ENCODE measurements around the gene LAMP2. TPM values are rescaled to one million over a fixed set of nuclear protein-coding genes. Genes with fewer than 3 reads are reported as not detected.
"Not testable (repeated sequence)": the region's sequence is repeated elsewhere in the genome, so short reads cannot be mapped to it uniquely, and the experiment has no call there.

The LAMP2 gene
- total and polyA plus RNA-seq, 5 donors from 2014 or later = 27.1 to 128 (median 106) TPM

DNA sequence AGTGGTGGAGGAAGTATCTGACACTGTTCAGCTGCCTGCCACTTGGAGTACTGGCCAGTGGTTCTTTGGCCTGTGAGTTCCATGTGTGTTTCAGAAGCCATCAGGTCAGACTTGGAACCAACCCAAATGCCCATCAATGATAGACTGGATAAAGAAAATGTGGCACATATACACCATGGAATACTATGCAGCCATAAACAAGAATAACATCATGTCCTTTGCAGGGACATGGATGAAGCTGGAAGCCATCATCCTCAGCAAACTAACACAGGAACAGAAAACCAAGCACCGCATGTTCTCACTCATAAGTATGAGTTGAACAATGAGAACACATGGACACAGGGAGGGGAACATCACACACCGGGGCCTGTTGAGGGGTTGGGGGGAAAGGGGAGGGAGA lies 21.0 kb upstream of the LAMP2 start:
- H3K27ac Mint-ChIP-seq = not testable (repeated sequence)

DNA sequence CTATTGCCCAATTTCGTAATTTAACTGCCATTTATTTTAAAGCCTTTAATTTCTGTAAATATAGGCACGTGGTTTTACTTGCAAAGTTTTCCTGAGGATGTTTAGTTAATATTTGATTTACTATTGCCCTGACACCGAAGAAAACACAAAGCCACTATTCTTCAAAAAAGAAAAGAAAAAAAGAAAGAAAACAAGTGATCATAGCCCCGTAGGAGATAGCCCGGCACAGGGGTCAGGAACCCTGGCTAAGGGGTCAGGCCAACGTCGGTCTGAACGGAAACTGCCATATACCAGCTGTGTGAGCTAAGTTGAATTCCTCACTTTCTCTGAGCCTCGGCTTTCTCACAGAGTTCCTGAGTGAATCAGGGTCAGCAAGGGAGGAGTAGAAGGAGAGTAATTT lies 17.7 kb upstream of the LAMP2 start:
- Histone ChIP-seq H3K27ac (ENCODE audit: insufficient read depth, low read length, poor library complexity, severe bottlenecking) (no peak overlapping the region), H3K9me3 (ENCODE audit: control insufficient read depth in 2 of 2, low read length in 2 of 2) (no peaks in the 10 kb centered on the region), H3K4me1 (ENCODE audit: control insufficient read depth, insufficient read depth, low read length, poor library complexity, severe bottlenecking) (peaks cover 14% of the 10 kb centered on the region), H3K4me3 (ENCODE audit: low read depth, low read length) (peak overlapping the region; percentile 85), H3K36me3 (ENCODE audit: control insufficient read depth, insufficient read depth, low read length) (no peaks in the 10 kb centered on the region), H3K27me3 (ENCODE audit: control insufficient read depth, insufficient read depth, low read length) (no peaks in the 10 kb centered on the region)
- no peaks in the 10 kb centered on the region for H3K36me3 Mint-ChIP-seq
- peak overlapping the region in 1 of 3 donors; percentile 44 for H3K27ac Mint-ChIP-seq
- ATAC-seq (ENCODE audit: low read depth in 2 of 2) = no peak
- peaks cover 0 to 3% (median 0%) of the 10 kb centered on the region in 7 donors for H3K9me3 Mint-ChIP-seq
- DNase-seq = no peak
- peaks cover 9 to 26% (median 16%) of the 10 kb centered on the region in 4 donors for H3K4me1 Mint-ChIP-seq
- H3K27me3 Mint-ChIP-seq = no peaks in the 10 kb centered on the region
- peak overlapping the region in 3 of 4 donors; percentile 7 to 41 (median 15) for H3K4me3 Mint-ChIP-seq

More for the DNA sequence above, 21.0 kb upstream of the LAMP2 start:
- H3K27me3 ChIP-seq (ENCODE audit: control insufficient read depth, insufficient read depth, low read length); H3K36me3 ChIP-seq (ENCODE audit: control insufficient read depth, insufficient read depth, low read length); ATAC-seq (ENCODE audit: low read depth in 2 of 2); H3K9me3 Mint-ChIP-seq; H3K4me3 Mint-ChIP-seq; H3K36me3 Mint-ChIP-seq; H3K4me3 ChIP-seq (ENCODE audit: low read depth, low read length); DNase-seq; H3K27me3 Mint-ChIP-seq; H3K9me3 ChIP-seq (ENCODE audit: control insufficient read depth in 2 of 2, low read length in 2 of 2); H3K27ac ChIP-seq (ENCODE audit: insufficient read depth, low read length, poor library complexity, severe bottlenecking): not testable (repeated sequence)
- peaks cover 14% of the 10 kb centered on the region for H3K4me1 ChIP-seq (ENCODE audit: control insufficient read depth, insufficient read depth, low read length, poor library complexity, severe bottlenecking)
- peaks cover 6 to 24% (median 15%) of the 10 kb centered on the region in 4 donors for H3K4me1 Mint-ChIP-seq

DNA sequence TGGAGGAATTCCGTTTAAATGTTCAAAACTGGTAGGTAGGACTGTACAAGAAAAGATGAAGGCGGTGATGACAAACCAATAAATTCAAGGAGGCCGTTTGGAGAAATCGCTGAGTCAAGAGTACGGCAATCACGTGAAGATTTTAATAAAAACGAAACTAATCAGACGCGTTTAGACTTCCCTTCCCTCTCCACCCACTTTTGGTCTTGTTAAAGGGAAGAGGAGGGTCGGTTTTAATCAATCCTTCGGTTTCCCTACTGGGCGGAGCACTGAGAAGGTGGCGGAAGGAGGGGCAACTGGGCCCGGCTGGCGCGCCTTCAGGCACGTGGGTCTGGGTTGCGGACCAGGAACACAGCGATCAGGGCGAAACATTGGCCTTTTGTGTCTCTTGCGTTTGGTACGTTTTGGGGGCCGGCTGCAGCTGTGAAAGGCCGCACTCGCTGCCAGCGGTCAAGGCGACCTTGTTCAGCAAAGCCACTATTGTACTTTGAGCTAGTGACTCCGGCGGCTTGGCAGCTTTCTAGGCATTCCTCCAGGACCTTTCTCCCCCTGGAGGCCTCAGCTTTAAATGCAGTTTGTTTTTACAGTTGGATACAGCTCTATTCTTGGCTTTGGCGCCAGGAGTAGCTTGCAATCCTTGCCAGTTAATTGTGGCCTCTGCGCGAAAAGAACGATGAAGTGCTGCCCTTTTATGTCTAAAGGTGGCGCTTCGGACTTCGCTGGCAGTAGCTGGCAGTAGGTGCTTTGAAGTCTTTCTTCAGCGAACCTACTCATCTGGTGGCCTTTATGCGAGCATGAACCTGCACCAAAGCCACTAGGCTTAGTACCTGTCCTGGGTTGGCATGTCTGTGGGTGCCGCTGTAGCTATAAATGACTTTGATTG lies 16.8 kb upstream of the LAMP2 start:
- H3K4me3 ChIP-seq (ENCODE audit: low read depth, low read length) = peak overlapping the region; percentile 85
- H3K9me3 ChIP-seq (ENCODE audit: control insufficient read depth in 2 of 2, low read length in 2 of 2) = no peaks in the 10 kb centered on the region
- Mint-ChIP-seq H3K4me1 (peaks cover 9 to 26% (median 16%) of the 10 kb centered on the region in 4 donors), H3K4me3 (peak overlapping the region; percentile 94 to 97 (median 94)), H3K27ac (peak overlapping the region; percentile 95 to 99 (median 96)), H3K27me3 (no peaks in the 10 kb centered on the region), H3K36me3 (no peaks in the 10 kb centered on the region), H3K9me3 (peaks cover 0 to 3% (median 0%) of the 10 kb centered on the region in 7 donors)
- no peaks in the 10 kb centered on the region for H3K27me3 ChIP-seq (ENCODE audit: control insufficient read depth, insufficient read depth, low read length)
- no peaks in the 10 kb centered on the region for H3K36me3 ChIP-seq (ENCODE audit: control insufficient read depth, insufficient read depth, low read length)
- peaks cover 14% of the 10 kb centered on the region for H3K4me1 ChIP-seq (ENCODE audit: control insufficient read depth, insufficient read depth, low read length, poor library complexity, severe bottlenecking)
- peak; percentile 48 to 85 (median 56) for DNase-seq
- peak overlapping the region; percentile 84 for H3K27ac ChIP-seq (ENCODE audit: insufficient read depth, low read length, poor library complexity, severe bottlenecking)
- ATAC-seq (ENCODE audit: low read depth in 2 of 2) = peak; percentile 69 to 75

DNA sequence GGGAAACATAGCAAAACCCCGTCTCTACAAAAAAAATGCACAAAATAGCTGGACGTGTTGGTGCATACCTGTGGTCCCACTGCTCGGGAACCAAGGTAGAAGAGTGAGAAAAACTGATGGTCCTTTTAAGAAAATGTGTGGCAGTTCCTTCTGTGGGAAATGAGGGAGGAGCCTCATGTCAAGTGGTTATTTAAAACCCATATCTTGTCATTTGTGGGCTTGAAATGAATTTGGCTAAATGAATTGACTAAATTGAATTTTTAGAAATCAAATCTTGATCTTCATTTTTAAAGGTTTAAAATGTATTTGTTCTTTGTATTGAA lies 16.2 kb upstream of the LAMP2 start:
- Mint-ChIP-seq H3K36me3 (no peaks in the 10 kb centered on the region), H3K4me3 (peak overlapping the region; percentile 94 to 97 (median 94)), H3K4me1 (peaks cover 9 to 26% (median 16%) of the 10 kb centered on the region in 4 donors), H3K27ac (peak overlapping the region; percentile 95 to 99 (median 96)), H3K9me3 (peaks cover 0 to 3% (median 0%) of the 10 kb centered on the region in 7 donors), H3K27me3 (no peaks in the 10 kb centered on the region)
- ATAC-seq (ENCODE audit: low read depth in 2 of 2) (no peak), DNase-seq (no peak)
- Histone ChIP-seq H3K4me3 (ENCODE audit: low read depth, low read length) (peak overlapping the region; percentile 85), H3K27ac (ENCODE audit: insufficient read depth, low read length, poor library complexity, severe bottlenecking) (peak overlapping the region; percentile 84), H3K36me3 (ENCODE audit: control insufficient read depth, insufficient read depth, low read length) (no peaks in the 10 kb centered on the region), H3K27me3 (ENCODE audit: control insufficient read depth, insufficient read depth, low read length) (no peaks in the 10 kb centered on the region), H3K9me3 (ENCODE audit: control insufficient read depth in 2 of 2, low read length in 2 of 2) (no peaks in the 10 kb centered on the region), H3K4me1 (ENCODE audit: control insufficient read depth, insufficient read depth, low read length, poor library complexity, severe bottlenecking) (peaks cover 14% of the 10 kb centered on the region)

DNA sequence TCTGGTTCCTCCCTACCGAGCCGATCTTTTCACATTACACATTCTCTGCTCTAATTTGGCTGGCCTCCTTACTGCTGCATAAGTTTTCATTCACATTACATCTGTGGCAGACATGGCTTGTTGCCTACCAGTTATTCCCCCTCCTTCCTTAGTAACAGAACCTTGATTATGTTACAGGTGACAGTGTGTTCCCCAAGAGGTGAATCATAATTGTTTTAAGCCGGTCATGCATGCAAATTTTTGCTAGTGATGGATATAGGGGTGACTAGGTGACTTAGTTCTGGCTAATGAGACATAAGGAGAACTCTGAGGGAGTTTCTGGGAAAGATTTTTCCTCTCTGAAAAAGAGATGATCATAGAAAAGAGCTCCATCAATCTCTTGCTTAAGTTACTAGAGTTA lies 8.4 kb upstream of the LAMP2 start:
- H3K4me3 Mint-ChIP-seq = no peak overlapping the region
- no peaks in the 10 kb centered on the region for H3K4me1 Mint-ChIP-seq
- Histone ChIP-seq H3K4me1 (ENCODE audit: control insufficient read depth, insufficient read depth, low read length, poor library complexity, severe bottlenecking) (no peaks in the 10 kb centered on the region), H3K36me3 (ENCODE audit: control insufficient read depth, insufficient read depth, low read length) (no peaks in the 10 kb centered on the region), H3K9me3 (ENCODE audit: control insufficient read depth in 2 of 2, low read length in 2 of 2) (no peaks in the 10 kb centered on the region), H3K4me3 (ENCODE audit: low read depth, low read length) (no peak overlapping the region), H3K27me3 (ENCODE audit: control insufficient read depth, insufficient read depth, low read length) (no peaks in the 10 kb centered on the region), H3K27ac (ENCODE audit: insufficient read depth, low read length, poor library complexity, severe bottlenecking) (no peak overlapping the region)
- no peak for ATAC-seq (ENCODE audit: low read depth in 2 of 2)
- no peak overlapping the region for H3K27ac Mint-ChIP-seq
- no peaks in the 10 kb centered on the region for H3K27me3 Mint-ChIP-seq
- no peaks in the 10 kb centered on the region for H3K36me3 Mint-ChIP-seq
- no peaks in the 10 kb centered on the region for H3K9me3 Mint-ChIP-seq
- no peak for DNase-seq

DNA sequence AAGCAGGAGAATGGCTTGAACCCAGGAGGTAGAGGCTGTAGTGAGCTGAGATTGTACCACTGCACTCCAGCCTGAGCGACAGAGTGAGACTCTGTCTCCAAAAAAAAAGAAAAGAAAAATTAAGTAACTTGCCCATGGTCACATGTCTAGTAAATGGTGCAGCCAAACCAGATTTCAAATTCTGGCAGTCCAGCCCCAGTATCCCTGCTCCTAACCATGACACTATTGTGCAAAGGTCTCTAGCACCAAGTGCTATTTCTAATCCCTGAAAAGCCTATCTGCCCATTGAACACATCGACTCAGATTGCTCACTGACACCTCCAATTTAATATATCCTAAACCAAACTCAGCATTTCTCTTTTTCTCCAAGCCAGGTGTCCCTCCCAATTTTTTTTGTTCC lies 7.6 kb upstream of the LAMP2 start:
- no peak overlapping the region for H3K4me3 Mint-ChIP-seq
- ATAC-seq (ENCODE audit: low read depth in 2 of 2) = no peak
- H3K27ac ChIP-seq (ENCODE audit: insufficient read depth, low read length, poor library complexity, severe bottlenecking) = no peak overlapping the region
- peak overlapping the region in 1 of 3 donors; percentile 57 for H3K27ac Mint-ChIP-seq
- H3K27me3 Mint-ChIP-seq = no peaks in the 10 kb centered on the region
- H3K36me3 Mint-ChIP-seq = no peaks in the 10 kb centered on the region
- H3K36me3 ChIP-seq (ENCODE audit: control insufficient read depth, insufficient read depth, low read length) = no peaks in the 10 kb centered on the region
- no peaks in the 10 kb centered on the region for H3K9me3 ChIP-seq (ENCODE audit: control insufficient read depth in 2 of 2, low read length in 2 of 2)
- H3K27me3 ChIP-seq (ENCODE audit: control insufficient read depth, insufficient read depth, low read length) = no peaks in the 10 kb centered on the region
- no peaks in the 10 kb centered on the region for H3K4me1 ChIP-seq (ENCODE audit: control insufficient read depth, insufficient read depth, low read length, poor library complexity, severe bottlenecking)
- H3K4me3 ChIP-seq (ENCODE audit: low read depth, low read length) = no peak overlapping the region
- no peaks in the 10 kb centered on the region for H3K4me1 Mint-ChIP-seq
- DNase-seq = no peak
- no peaks in the 10 kb centered on the region for H3K9me3 Mint-ChIP-seq

DNA sequence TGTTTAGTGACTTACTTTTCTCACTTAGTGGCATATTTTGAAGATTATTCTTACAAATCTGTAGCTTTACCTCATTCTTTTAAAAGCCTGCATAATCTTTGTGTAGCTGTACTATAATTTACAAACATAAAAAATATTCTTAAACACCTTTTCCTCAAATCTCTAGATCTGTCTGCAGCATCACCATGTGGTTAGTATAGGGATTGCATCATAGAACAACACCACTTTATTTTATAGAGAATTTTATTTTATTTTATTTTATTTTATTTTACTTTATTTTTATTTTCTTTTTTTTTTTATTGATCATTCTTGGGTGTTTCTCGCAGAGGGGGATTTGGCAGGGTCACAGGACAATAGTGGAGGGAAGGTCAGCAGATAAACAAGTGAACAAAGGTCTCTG lies 6.4 kb upstream of the LAMP2 start:
- ATAC-seq (ENCODE audit: low read depth in 2 of 2); H3K4me1 ChIP-seq (ENCODE audit: control insufficient read depth, insufficient read depth, low read length, poor library complexity, severe bottlenecking); H3K9me3 Mint-ChIP-seq; H3K4me3 Mint-ChIP-seq; H3K27ac Mint-ChIP-seq; H3K36me3 ChIP-seq (ENCODE audit: control insufficient read depth, insufficient read depth, low read length); H3K36me3 Mint-ChIP-seq; H3K4me1 Mint-ChIP-seq; H3K9me3 ChIP-seq (ENCODE audit: control insufficient read depth in 2 of 2, low read length in 2 of 2); H3K27me3 Mint-ChIP-seq; H3K27me3 ChIP-seq (ENCODE audit: control insufficient read depth, insufficient read depth, low read length); H3K4me3 ChIP-seq (ENCODE audit: low read depth, low read length); H3K27ac ChIP-seq (ENCODE audit: insufficient read depth, low read length, poor library complexity, severe bottlenecking): not testable (repeated sequence)
- DNase-seq = peak in 2 of 3 donors; percentile 33 to 54

DNA sequence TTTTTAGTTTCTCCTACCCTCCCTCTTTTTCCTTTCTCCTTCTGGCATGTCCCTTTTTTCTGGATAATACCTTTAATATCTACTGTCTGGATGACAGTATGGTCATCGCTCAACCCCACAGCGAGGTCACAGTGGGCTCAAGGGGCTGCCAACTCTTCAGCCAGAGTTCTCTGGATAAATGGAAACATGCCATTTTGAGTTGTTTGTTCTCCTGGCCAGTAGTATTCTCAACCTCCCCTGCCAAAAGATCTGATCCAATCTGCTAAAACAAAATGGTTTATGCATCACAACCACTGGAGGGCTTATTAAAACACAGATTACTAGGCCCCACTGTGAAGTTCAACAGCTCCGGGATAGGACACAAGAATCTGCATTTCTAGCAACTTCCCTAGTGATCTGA lies 5.0 kb upstream of the LAMP2 start:
- ATAC-seq (ENCODE audit: low read depth in 2 of 2) = no peak
- no peak overlapping the region for H3K27ac ChIP-seq (ENCODE audit: insufficient read depth, low read length, poor library complexity, severe bottlenecking)
- H3K4me1 ChIP-seq (ENCODE audit: control insufficient read depth, insufficient read depth, low read length, poor library complexity, severe bottlenecking) = no peaks in the 10 kb centered on the region
- H3K27me3 Mint-ChIP-seq = no peaks in the 10 kb centered on the region
- no peak for DNase-seq
- H3K27me3 ChIP-seq (ENCODE audit: control insufficient read depth, insufficient read depth, low read length) = no peaks in the 10 kb centered on the region
- no peaks in the 10 kb centered on the region for H3K9me3 ChIP-seq (ENCODE audit: control insufficient read depth in 2 of 2, low read length in 2 of 2)
- H3K4me1 Mint-ChIP-seq = peaks cover 0 to 4% (median under 1%) of the 10 kb centered on the region in 4 donors
- H3K9me3 Mint-ChIP-seq = no peaks in the 10 kb centered on the region
- H3K4me3 Mint-ChIP-seq = peak overlapping the region in 1 of 4 donors; percentile 34
- H3K27ac Mint-ChIP-seq = peak overlapping the region in 1 of 3 donors; percentile 87
- no peaks in the 10 kb centered on the region for H3K36me3 ChIP-seq (ENCODE audit: control insufficient read depth, insufficient read depth, low read length)
- no peaks in the 10 kb centered on the region for H3K36me3 Mint-ChIP-seq
- H3K4me3 ChIP-seq (ENCODE audit: low read depth, low read length) = no peak overlapping the region
